GM23338 (cell line): ENCODE measurements around the gene CCNF.

Experiments
- CREB1 ChIP-seq: fragments of 250-450 bp; sonication (Bioruptor Pico); IDR thresholded peaks from 2 replicates; pipeline ENCODE4 v1.5.0; 2020; ENCODE audit warnings: low read depth, mild to moderate bottlenecking, moderate library complexity
- EZH2 ChIP-seq: fragments of 200-600 bp; sonication (generic); IDR thresholded peaks from one replicate; pipeline ENCODE4 v1.8.0; 2017; ENCODE audit warnings: antibody characterized with exemption, mild to moderate bottlenecking, low read depth; ENCODE audit not compliant: unreplicated experiment
- EZH2phosphoT487 ChIP-seq: fragments of 200-600 bp; sonication (generic); IDR thresholded peaks from one replicate; pipeline ENCODE4 v1.8.1; 2018; ENCODE audit warnings: antibody characterized with exemption; ENCODE audit not compliant: unreplicated experiment
- POLR2AphosphoS5 ChIP-seq: IDR thresholded peaks from 2 replicates; pipeline ENCODE4 v1.6.1; 2016; ENCODE audit warnings: antibody characterized with exemption, low read depth
- TF ChIP-seq, protein P1 (sequence below), 2 experiments: fragments of 200-600 bp in 1 of 2; sonication (generic) in 1 of 2; conservative IDR thresholded peaks; 2 replicates each; pipeline versions ENCODE4 v1.5.1 to v1.6.1; 2016 to 2017; ENCODE audit warnings: antibody characterized with exemption in 2 of 2, low read depth in 2 of 2, mild to moderate bottlenecking in 2 of 2, moderate library complexity in 1 of 2
- TF ChIP-seq, protein P2 (sequence below): IDR thresholded peaks from one replicate; pipeline ENCODE4 v1.6.1; 2018; ENCODE audit warnings: antibody characterized with exemption; ENCODE audit not compliant: unreplicated experiment

DNA sequence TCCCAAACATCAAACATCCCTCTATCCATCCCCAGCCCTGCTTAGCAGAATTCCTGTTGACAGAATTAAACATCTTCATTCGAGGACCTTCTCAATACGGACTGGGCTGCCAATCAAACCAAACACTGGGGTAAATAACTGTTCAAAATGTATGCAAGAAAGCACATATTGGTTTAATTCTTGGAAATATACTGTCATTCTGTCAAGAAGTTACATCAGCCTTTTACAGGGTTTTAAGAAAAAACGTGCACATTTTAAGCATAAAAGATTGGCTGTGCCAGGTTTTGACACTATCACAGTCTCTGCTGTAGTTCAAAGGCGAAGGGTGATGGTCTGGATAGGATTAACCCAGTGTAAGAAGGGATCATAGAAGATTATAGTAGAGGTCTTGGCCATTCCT is 25.1 kb upstream of the CCNF start:
- TF ChIP-seq, protein P1, sequence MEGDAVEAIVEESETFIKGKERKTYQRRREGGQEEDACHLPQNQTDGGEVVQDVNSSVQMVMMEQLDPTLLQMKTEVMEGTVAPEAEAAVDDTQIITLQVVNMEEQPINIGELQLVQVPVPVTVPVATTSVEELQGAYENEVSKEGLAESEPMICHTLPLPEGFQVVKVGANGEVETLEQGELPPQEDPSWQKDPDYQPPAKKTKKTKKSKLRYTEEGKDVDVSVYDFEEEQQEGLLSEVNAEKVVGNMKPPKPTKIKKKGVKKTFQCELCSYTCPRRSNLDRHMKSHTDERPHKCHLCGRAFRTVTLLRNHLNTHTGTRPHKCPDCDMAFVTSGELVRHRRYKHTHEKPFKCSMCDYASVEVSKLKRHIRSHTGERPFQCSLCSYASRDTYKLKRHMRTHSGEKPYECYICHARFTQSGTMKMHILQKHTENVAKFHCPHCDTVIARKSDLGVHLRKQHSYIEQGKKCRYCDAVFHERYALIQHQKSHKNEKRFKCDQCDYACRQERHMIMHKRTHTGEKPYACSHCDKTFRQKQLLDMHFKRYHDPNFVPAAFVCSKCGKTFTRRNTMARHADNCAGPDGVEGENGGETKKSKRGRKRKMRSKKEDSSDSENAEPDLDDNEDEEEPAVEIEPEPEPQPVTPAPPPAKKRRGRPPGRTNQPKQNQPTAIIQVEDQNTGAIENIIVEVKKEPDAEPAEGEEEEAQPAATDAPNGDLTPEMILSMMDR (conservative IDR thresholded peaks at IDR 0.05; ENCODE audit: low read depth in 2 of 2): no peak
- TF ChIP-seq, protein P2, sequence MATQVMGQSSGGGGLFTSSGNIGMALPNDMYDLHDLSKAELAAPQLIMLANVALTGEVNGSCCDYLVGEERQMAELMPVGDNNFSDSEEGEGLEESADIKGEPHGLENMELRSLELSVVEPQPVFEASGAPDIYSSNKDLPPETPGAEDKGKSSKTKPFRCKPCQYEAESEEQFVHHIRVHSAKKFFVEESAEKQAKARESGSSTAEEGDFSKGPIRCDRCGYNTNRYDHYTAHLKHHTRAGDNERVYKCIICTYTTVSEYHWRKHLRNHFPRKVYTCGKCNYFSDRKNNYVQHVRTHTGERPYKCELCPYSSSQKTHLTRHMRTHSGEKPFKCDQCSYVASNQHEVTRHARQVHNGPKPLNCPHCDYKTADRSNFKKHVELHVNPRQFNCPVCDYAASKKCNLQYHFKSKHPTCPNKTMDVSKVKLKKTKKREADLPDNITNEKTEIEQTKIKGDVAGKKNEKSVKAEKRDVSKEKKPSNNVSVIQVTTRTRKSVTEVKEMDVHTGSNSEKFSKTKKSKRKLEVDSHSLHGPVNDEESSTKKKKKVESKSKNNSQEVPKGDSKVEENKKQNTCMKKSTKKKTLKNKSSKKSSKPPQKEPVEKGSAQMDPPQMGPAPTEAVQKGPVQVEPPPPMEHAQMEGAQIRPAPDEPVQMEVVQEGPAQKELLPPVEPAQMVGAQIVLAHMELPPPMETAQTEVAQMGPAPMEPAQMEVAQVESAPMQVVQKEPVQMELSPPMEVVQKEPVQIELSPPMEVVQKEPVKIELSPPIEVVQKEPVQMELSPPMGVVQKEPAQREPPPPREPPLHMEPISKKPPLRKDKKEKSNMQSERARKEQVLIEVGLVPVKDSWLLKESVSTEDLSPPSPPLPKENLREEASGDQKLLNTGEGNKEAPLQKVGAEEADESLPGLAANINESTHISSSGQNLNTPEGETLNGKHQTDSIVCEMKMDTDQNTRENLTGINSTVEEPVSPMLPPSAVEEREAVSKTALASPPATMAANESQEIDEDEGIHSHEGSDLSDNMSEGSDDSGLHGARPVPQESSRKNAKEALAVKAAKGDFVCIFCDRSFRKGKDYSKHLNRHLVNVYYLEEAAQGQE: no peak
- TF ChIP-seq CREB1: no peak
- TF ChIP-seq EZH2: no peak
- TF ChIP-seq EZH2phosphoT487: no peak
- no peak for TF ChIP-seq POLR2AphosphoS5
